ENCODE results near the gene ARHGAP26. TPM values are rescaled to one million over a fixed set of nuclear protein-coding genes. Genes with fewer than 3 reads are reported as not detected.

ARHGAP26 gene
- total RNA-seq, 2 donors from 2014 or later, result 21.3 to 22.7 TPM

DNA sequence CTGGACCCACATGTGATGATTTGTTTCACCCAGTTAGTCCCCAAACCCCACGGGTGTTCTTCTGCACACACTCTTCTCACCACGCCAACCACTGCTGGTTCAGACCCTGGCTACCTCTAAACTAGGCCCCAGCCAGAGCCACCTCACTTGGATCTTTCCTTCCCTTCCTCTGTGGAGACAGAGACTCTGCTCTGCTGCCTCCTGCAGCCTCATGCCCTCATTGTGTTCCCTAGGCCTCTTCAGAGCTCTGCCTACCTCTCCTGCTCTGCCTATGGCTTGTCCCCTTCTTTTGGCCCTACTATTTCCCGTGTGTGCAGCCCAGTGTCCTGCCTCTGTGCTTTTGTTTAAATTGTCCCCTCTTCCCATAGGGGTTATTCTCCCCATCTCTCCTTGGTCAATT, 79.7 kb downstream of the ARHGAP26 start:
- H3K9me3 ChIP-seq (ENCODE audit: control insufficient read depth, low read length, poor library complexity, severe bottlenecking), result no peaks in the 10 kb centered on the region
- H3K4me1 Mint-ChIP-seq, result peaks cover 21% of the 10 kb centered on the region
- peaks cover 5% of the 10 kb centered on the region for H3K36me3 Mint-ChIP-seq (ENCODE audit: low read depth)
- no peak overlapping the region for H3K27ac Mint-ChIP-seq
- ATAC-seq (no peak), DNase-seq (no peak)
- no peak overlapping the region for H3K4me3 Mint-ChIP-seq
- no peaks in the 10 kb centered on the region for H3K27me3 Mint-ChIP-seq

DNA sequence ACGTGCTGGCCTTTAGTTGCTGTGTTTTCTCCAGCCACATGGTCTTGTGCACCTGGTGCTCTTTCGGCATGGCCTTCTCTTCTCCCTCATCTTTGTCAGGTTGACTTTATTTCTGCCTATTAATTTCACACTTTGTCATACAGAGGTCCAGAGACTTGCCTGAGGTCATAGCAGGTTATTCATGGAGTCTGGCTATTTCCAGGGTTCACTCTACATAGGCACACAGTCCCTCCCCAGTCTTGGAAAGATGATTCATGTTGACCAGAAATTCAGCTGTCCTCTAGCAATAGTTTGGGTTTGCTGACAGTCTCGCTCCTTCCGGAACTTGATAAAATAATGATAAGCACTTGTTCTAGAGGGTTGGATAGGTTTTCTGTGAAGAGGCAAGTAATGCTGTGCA, 81.6 kb downstream of the ARHGAP26 start:
- H3K27ac Mint-ChIP-seq, result no peak overlapping the region
- peaks cover 5% of the 10 kb centered on the region for H3K36me3 Mint-ChIP-seq (ENCODE audit: low read depth)
- H3K4me1 Mint-ChIP-seq, result peaks cover 19% of the 10 kb centered on the region
- DNase-seq (no peak), ATAC-seq (no peak)
- H3K27me3 Mint-ChIP-seq, result no peaks in the 10 kb centered on the region
- H3K4me3 Mint-ChIP-seq, result no peak overlapping the region
- no peaks in the 10 kb centered on the region for H3K9me3 ChIP-seq (ENCODE audit: control insufficient read depth, low read length, poor library complexity, severe bottlenecking)

DNA sequence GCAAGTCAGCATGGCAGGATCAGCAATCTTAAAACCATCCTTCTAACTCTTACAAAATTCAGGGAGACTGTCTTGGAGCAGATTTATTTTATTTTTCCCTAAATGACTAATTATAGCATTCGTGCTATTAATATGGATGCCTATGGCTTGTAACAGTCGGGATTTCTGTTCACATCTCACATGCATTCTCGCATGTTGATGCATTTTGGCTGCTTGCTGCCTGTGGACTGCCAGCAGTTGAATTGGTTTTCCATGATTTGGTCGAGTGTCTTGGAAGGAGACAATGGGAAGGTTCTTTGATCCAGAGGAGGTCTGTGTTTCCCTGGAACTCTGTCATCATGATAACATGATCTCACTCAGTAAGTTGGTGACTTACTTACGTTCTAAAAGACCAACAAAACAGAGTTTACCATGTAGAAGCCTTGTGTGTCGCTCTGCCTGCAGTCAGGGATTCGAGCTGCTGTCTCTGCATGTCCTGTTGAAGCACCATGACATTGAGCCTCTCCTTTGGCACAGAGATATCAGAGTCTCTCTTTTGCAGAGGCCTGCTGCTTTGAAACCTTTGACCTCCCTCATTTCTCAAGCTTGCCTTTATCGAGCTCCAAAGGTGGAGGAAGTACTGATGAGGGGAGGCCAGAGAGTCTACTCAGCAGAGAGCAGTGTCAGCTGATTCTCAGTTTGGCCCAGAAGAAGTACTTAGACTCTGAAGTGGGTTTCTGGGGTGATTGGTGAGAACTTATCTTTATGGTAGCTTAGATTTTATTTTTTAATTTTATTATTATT, 82.4 kb downstream of the ARHGAP26 start:
- H3K27me3 Mint-ChIP-seq, result no peaks in the 10 kb centered on the region
- DNase-seq (no peak), ATAC-seq (no peak)
- peaks cover 5% of the 10 kb centered on the region for H3K36me3 Mint-ChIP-seq (ENCODE audit: low read depth)
- H3K9me3 ChIP-seq (ENCODE audit: control insufficient read depth, low read length, poor library complexity, severe bottlenecking), result no peaks in the 10 kb centered on the region
- H3K4me3 Mint-ChIP-seq, result no peak overlapping the region
- no peak overlapping the region for H3K27ac Mint-ChIP-seq
- peaks cover 20% of the 10 kb centered on the region for H3K4me1 Mint-ChIP-seq

DNA sequence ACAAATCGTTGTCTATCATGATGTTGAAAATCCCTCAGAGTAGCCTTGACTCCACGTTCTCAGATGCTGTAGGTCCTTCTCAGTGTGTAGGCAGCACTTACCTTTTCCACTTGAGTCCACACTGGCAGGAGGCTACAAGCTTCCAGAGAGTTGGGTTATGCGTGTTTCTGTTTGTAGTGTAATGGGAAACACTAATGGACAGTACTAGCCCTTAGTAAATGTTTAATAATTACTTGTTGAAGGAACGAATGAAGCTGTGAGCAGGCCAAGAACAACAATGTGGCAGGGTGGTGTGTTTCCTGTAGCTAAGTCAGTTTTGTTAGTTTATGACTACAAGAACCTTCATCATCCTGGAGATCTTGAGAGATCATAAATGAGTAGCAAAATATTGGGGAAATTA, 83.5 kb downstream of the ARHGAP26 start:
- Mint-ChIP-seq H3K4me3 (no peak overlapping the region), H3K4me1 (peaks cover 19% of the 10 kb centered on the region), H3K36me3 (ENCODE audit: low read depth) (peaks cover 5% of the 10 kb centered on the region), H3K27me3 (no peaks in the 10 kb centered on the region), H3K27ac (no peak overlapping the region)
- DNase-seq (no peak), ATAC-seq (no peak)
- no peaks in the 10 kb centered on the region for H3K9me3 ChIP-seq (ENCODE audit: control insufficient read depth, low read length, poor library complexity, severe bottlenecking)

DNA sequence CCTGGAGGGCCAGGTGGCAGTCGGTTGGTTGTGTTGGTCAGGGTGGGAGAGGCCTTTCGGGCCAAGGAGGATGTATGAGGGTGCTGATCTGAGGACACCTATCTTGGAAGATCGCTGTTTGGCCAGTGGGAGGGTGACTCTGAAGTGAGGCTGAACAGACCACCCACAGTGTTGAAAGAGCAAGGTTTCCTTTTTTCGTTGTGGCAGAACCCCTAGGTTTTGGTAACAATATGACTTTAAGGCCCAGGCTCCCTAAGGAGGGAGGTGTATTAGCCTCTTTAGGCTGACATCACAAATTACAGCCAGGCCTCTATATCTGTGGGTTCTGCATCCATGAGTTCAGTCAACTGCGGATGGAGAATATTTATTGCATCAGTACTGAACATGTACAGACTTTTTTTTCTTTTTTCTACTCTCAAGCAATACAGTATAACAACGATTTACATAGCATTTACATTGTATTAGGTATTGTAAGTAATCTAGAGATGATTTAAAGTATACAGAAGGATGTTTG, 86.1 kb downstream of the ARHGAP26 start:
- H3K9me3 ChIP-seq (ENCODE audit: control insufficient read depth, low read length, poor library complexity, severe bottlenecking), result no peaks in the 10 kb centered on the region
- Mint-ChIP-seq H3K4me1 (peaks cover 21% of the 10 kb centered on the region), H3K27ac (no peak overlapping the region), H3K27me3 (no peaks in the 10 kb centered on the region), H3K4me3 (no peak overlapping the region), H3K36me3 (ENCODE audit: low read depth) (no peaks in the 10 kb centered on the region)
- DNase-seq, result no peak
- no peak for ATAC-seq

DNA sequence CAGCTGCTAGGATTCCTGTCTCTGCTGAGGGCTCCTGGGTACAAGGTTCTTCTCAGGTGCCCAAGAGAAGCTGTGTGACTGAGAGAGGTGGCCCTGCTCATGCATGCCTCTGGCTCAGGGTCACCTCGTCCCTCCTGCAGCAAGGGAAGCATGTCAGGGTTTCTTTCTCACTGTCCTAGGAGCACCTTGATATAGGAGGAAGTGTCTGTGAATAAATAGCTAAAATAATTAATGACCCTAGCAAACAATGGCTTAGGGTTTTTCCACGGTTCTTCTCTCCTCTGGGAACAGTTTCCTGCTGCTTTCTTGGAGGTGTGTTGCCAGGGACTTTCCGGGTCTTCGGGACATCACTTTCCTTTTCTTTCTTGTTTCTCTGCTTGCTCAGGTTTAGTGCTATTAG, 87.2 kb downstream of the ARHGAP26 start:
- H3K4me3 Mint-ChIP-seq, result no peak overlapping the region
- H3K27ac Mint-ChIP-seq, result peak overlapping the region; percentile 21
- no peaks in the 10 kb centered on the region for H3K36me3 Mint-ChIP-seq (ENCODE audit: low read depth)
- H3K4me1 Mint-ChIP-seq, result peaks cover 18% of the 10 kb centered on the region
- H3K9me3 ChIP-seq (ENCODE audit: control insufficient read depth, low read length, poor library complexity, severe bottlenecking), result no peaks in the 10 kb centered on the region
- DNase-seq (no peak), ATAC-seq (no peak)
- H3K27me3 Mint-ChIP-seq, result no peaks in the 10 kb centered on the region

DNA sequence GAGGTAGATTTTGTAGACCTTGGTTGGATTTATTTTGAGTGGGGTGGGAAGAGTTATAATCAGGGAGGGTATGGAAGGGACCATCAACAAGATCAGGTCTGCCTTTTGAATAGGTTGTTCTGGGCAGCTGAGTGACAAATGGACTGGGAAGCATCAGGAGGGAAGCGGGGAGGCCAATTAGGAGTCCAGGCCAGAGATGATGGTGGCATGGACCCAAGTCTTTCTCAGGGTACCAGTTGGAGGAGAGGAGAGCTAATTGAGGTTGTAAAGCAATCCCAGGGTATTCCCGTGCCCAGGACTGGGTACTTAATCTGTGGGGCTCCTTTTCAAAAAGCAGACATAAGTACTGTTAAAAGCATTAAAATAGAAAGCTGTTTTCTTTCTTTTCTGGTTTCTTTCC, 88.9 kb downstream of the ARHGAP26 start:
- Mint-ChIP-seq H3K4me3 (no peak overlapping the region), H3K27ac (no peak overlapping the region), H3K27me3 (no peaks in the 10 kb centered on the region), H3K4me1 (peaks cover 23% of the 10 kb centered on the region), H3K36me3 (ENCODE audit: low read depth) (no peaks in the 10 kb centered on the region)
- no peak for ATAC-seq
- DNase-seq, result no peak
- H3K9me3 ChIP-seq (ENCODE audit: control insufficient read depth, low read length, poor library complexity, severe bottlenecking), result no peaks in the 10 kb centered on the region

DNA sequence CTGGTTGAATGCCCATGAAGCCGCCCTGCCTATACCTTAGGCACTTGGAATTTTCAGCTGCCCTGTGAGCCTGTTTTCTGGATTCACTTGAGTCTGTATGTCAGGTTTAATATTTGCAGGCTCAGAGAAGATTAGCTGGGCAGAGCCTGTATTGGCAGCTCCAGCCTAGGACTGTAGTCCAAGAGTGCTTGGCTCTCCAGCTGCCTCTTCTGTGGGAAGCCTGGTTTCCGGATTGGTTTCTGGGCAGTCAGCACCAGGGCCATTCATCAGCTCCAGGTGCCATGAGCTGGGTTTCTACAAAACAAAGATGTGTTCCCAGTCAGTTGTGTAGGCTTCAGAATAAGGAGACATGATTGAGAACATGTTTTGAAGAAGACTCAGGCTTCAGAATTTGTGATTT, 90.1 kb downstream of the ARHGAP26 start:
- H3K4me1 Mint-ChIP-seq, result peaks cover 24% of the 10 kb centered on the region
- no peaks in the 10 kb centered on the region for H3K36me3 Mint-ChIP-seq (ENCODE audit: low read depth)
- no peak for ATAC-seq
- H3K9me3 ChIP-seq (ENCODE audit: control insufficient read depth, low read length, poor library complexity, severe bottlenecking), result no peaks in the 10 kb centered on the region
- no peak for DNase-seq
- no peak overlapping the region for H3K4me3 Mint-ChIP-seq
- no peaks in the 10 kb centered on the region for H3K27me3 Mint-ChIP-seq
- H3K27ac Mint-ChIP-seq, result peak overlapping the region; percentile 75

DNA sequence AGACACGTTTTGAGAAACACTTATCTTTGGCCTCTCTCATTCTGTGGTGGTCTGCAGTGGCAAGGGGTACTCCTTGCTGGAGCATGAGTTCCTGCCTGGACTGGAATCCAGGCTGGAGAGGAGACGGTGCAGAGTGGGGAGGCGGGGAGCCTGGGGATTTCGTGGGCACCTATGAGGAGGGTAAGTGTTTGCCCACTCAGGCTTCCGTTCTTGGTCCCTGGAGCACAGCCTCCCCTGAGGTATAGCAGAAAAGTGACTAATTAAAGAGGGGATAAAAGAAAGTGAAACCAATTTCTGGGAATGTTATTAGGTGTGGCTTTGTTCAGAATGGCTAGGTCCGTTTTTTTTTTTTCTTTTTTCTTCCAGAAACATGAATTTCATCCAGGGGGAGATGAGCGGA, 90.8 kb downstream of the ARHGAP26 start:
- Mint-ChIP-seq H3K27me3 (no peaks in the 10 kb centered on the region), H3K36me3 (ENCODE audit: low read depth) (no peaks in the 10 kb centered on the region), H3K4me1 (peaks cover 24% of the 10 kb centered on the region), H3K4me3 (no peak overlapping the region), H3K27ac (no peak overlapping the region)
- no peak for ATAC-seq
- H3K9me3 ChIP-seq (ENCODE audit: control insufficient read depth, low read length, poor library complexity, severe bottlenecking), result no peaks in the 10 kb centered on the region
- no peak for DNase-seq

DNA sequence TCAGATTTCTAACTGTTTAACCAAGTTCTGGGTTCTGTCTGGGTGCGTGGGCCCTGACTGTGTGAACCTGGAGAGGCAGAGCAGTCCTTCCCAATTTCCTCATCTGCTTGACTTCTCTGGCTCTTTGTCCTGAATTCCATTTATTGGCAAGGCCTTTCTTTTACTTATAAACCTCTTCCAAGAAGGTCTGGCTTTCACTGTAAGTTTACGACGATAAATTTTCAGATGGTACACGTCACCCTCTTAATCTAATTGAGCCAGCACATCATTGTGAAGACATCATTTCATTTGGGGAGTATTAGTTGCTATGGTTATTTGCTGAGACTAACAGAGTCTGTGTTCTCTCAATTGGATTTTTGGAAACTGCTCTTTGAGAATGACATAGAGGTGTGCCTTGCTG, 92.4 kb downstream of the ARHGAP26 start:
- Mint-ChIP-seq H3K36me3 (ENCODE audit: low read depth) (no peaks in the 10 kb centered on the region), H3K4me1 (peaks cover 28% of the 10 kb centered on the region), H3K27me3 (no peaks in the 10 kb centered on the region), H3K4me3 (no peak overlapping the region), H3K27ac (no peak overlapping the region)
- DNase-seq (no peak), ATAC-seq (no peak)
- H3K9me3 ChIP-seq (ENCODE audit: control insufficient read depth, low read length, poor library complexity, severe bottlenecking), result no peaks in the 10 kb centered on the region

DNA sequence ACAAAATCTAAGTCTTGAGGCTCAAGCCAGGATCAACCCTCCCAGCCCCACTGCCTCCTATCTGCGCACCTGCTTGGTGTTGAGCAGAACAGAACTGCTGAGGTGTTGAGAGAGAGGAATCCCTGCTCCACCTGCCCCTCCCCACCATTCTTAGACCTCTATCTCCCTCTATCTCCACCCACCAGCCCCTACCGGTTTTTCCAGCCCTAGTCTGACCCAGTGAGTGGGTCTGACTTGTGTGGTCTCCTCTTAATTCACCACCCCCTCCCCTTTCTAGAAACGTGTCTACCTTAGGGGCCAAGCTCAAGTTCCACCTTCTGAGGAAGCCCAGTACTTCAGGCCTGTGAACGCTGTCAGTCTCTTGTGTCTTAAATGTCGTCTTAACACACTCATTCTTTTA, 93.7 kb downstream of the ARHGAP26 start:
- Mint-ChIP-seq H3K4me1 (peaks cover 29% of the 10 kb centered on the region), H3K36me3 (ENCODE audit: low read depth) (peaks cover 3% of the 10 kb centered on the region), H3K27ac (peak overlapping the region; percentile 63), H3K27me3 (no peaks in the 10 kb centered on the region), H3K4me3 (no peak overlapping the region)
- DNase-seq (no peak), ATAC-seq (no peak)
- no peaks in the 10 kb centered on the region for H3K9me3 ChIP-seq (ENCODE audit: control insufficient read depth, low read length, poor library complexity, severe bottlenecking)

DNA sequence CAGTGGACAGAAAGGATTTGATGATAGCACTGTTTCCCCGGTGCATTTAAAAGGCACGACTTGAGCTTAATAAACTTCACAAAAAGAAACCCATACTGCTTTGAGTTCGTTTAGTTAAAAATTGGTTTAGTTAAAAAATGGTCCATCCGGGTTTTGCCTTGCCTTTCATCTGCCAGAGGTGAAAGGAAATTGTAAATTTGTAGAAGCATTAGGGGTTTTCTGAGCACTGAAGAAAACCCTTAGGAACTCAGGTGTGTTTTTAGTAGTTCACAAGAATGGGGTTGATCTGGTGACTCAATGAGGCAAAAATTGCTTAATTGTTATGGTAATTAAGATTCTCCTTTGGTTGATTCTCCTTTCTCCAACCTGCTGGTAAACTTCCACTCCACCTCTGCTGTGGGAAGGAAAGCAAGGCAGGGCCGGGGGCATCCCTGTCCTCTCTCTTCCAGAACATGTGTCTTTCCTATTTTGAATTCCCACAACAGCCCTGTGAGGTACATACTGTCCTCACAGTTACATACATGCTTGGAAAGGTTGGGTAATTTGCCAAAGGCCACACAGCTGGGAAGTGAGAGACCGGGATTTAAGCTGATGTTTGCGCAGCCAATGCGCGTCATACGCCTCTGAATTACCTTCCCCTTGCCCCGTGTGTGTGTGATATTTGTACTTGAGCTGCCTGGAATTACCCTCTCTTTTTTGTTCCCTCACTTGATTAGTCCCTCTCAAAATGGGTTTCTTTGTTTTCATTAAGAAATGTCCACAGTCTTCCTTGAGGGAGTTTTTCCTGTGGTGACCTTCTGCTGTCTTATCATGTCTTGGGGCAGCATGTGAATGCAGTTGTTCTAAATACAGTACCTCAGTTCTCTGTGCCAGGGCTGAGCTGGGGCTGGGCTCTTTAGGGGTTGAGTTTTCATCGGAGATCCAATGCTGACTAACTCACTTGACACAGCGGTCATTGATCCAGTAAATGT, 94.4 kb downstream of the ARHGAP26 start:
- ATAC-seq (no peak), DNase-seq (no peak)
- no peaks in the 10 kb centered on the region for H3K27me3 Mint-ChIP-seq
- peak overlapping the region; percentile 63 for H3K27ac Mint-ChIP-seq
- H3K36me3 Mint-ChIP-seq (ENCODE audit: low read depth), result peaks cover 3% of the 10 kb centered on the region
- peaks cover 29% of the 10 kb centered on the region for H3K4me1 Mint-ChIP-seq
- no peak overlapping the region for H3K4me3 Mint-ChIP-seq
- no peaks in the 10 kb centered on the region for H3K9me3 ChIP-seq (ENCODE audit: control insufficient read depth, low read length, poor library complexity, severe bottlenecking)

DNA sequence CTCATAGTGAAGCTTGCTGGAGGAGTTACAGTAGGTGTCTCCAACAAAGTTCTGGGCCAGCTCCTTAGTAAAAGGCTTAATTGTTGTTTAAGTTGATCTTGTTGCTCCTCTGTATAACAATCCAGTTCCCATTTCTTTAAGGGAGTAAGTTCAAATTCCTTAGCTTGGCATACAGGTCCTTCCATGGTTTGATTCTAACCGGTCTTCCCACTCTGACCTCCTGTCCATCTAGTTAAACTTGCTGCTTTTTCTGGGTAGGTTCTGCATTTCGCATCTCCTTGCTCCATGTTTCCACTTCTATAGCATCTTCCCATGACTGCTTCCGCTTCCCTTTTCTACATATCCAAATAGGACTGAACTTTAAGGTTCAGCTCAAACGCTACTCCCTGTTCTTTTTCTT, 95.5 kb downstream of the ARHGAP26 start:
- H3K27me3 Mint-ChIP-seq, result no peaks in the 10 kb centered on the region
- DNase-seq (no peak), ATAC-seq (no peak)
- H3K36me3 Mint-ChIP-seq (ENCODE audit: low read depth), result peaks cover 3% of the 10 kb centered on the region
- H3K4me3 Mint-ChIP-seq, result no peak overlapping the region
- H3K27ac Mint-ChIP-seq, result no peak overlapping the region
- peaks cover 27% of the 10 kb centered on the region for H3K4me1 Mint-ChIP-seq
- no peaks in the 10 kb centered on the region for H3K9me3 ChIP-seq (ENCODE audit: control insufficient read depth, low read length, poor library complexity, severe bottlenecking)
